WI38 (cell line): ENCODE measurements around the gene BRD3.

Experiments used
- H3K4me3 ChIP-seq: 2 replicates; pipeline ENCODE4 v1.5.1; 2011; ENCODE audit warnings: low read depth, mild to moderate bottlenecking, control low read depth, low read length
- CTCF ChIP-seq: IDR thresholded peaks from 2 replicates; pipeline ENCODE4 v1.5.1; 2012; ENCODE audit warnings: low read depth, mild to moderate bottlenecking, control low read depth, low read length

The BRD3 gene

GRCh38 chr9:134028076-134028475 lies 39.8 kb downstream of the BRD3 start:
- TF ChIP-seq CTCF, result no peak

GRCh38 chr9:134027561-134027960 lies 40.3 kb downstream of the BRD3 start:
- no peak for TF ChIP-seq CTCF
- no peak overlapping the region for H3K4me3 ChIP-seq

More at GRCh38 chr9:134028076-134028475, 39.8 kb downstream of the BRD3 start:
- no peak overlapping the region for H3K4me3 ChIP-seq

GRCh38 chr9:134026981-134027380 lies 40.8 kb downstream of the BRD3 start:
- no peak overlapping the region for H3K4me3 ChIP-seq
- TF ChIP-seq CTCF, result no peak

- no peak overlapping the region for H3K4me3 ChIP-seq
- no peak for TF ChIP-seq CTCF
Observed at GRCh38 chr9:134026581-134026980, 41.2 kb downstream of the BRD3 start.

GRCh38 chr9:134025606-134026541 lies 42.0 kb downstream of the BRD3 start:
- no peak for TF ChIP-seq CTCF
- H3K4me3 ChIP-seq, result peak overlapping the region; percentile 73

- no peak for TF ChIP-seq CTCF
- H3K4me3 ChIP-seq, result peak within 1 kb of the TSS; percentile 73
Observed at GRCh38 chr9:134024828-134025605, 42.8 kb downstream of the BRD3 start, which contains the start of gene BRD3OS. TSS of gene BRD3OS (plus strand) at chr9:134025481. CDS start at chr9:134026748, 1,267 bp downstream.
